Fibroblast of pulmonary artery (primary cell): ENCODE results near the gene DDX39B.

Experiments
- DNase-seq: peaks from one replicate; pipeline ENCODE4 v3.0.0-alpha.2; 2010; ENCODE audit warnings: low read depth
- H3K4me3 ChIP-seq: replicated peaks from 2 replicates; pipeline ENCODE4 v1.5.1; 2011; ENCODE audit warnings: low read depth, mild to moderate bottlenecking, control low read depth, low read length, moderate library complexity
- TF ChIP-seq, protein P1 (sequence below): IDR thresholded peaks from 2 replicates; pipeline ENCODE4 v1.5.1; 2011; ENCODE audit warnings: mild to moderate bottlenecking, control low read depth, low read length, inconsistent platforms; ENCODE audit errors: missing control alignments

The DDX39B gene

DNA sequence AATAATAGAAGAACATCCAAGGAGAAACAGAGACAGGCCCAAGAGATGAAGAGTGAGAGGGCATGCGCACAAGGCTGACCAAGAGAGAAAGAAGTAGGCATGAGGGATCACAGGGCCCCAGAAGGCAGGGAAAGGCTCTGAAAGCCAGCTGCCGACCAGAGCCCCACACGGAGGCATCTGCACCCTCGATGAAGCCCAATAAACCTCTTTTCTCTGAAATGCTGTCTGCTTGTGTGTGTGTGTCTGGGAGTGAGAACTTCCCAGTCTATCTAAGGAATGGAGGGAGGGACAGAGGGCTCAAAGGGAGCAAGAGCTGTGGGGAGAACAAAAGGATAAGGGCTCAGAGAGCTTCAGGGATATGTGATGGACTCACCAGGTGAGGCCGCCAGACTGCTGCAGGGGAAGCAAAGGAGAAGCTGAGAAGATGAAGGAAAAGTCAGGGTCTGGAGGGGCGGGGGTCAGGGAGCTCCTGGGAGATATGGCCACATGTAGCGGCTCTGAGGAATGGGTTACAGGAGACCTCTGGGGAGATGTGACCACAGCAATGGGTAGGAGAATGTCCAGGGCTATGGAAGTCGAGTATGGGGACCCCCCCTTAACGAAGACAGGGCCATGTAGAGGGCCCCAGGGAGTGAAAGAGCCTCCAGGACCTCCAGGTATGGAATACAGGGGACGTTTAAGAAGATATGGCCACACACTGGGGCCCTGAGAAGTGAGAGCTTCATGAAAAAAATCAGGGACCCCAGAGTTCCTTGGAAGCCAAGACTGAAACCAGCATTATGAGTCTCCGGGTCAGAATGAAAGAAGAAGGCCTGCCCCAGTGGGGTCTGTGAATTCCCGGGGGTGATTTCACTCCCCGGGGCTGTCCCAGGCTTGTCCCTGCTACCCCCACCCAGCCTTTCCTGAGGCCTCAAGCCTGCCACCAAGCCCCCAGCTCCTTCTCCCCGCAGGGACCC is 32.6 kb upstream of the DDX39B start:
- TF ChIP-seq, protein P1, sequence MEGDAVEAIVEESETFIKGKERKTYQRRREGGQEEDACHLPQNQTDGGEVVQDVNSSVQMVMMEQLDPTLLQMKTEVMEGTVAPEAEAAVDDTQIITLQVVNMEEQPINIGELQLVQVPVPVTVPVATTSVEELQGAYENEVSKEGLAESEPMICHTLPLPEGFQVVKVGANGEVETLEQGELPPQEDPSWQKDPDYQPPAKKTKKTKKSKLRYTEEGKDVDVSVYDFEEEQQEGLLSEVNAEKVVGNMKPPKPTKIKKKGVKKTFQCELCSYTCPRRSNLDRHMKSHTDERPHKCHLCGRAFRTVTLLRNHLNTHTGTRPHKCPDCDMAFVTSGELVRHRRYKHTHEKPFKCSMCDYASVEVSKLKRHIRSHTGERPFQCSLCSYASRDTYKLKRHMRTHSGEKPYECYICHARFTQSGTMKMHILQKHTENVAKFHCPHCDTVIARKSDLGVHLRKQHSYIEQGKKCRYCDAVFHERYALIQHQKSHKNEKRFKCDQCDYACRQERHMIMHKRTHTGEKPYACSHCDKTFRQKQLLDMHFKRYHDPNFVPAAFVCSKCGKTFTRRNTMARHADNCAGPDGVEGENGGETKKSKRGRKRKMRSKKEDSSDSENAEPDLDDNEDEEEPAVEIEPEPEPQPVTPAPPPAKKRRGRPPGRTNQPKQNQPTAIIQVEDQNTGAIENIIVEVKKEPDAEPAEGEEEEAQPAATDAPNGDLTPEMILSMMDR, result no peak
- no peak overlapping the region for H3K4me3 ChIP-seq
- DNase-seq, result no peak

GRCh38 chr6:31573239-31574105 is 31.7 kb upstream of the DDX39B start:
- TF ChIP-seq, protein P1, result no peak
- DNase-seq, result no peak

GRCh38 chr6:31572041-31572911 is 30.5 kb upstream of the DDX39B start, which contains the start of gene LTA:
Gene LTA, plus strand, starts transcription at chr6:31572289. Its CDS starts 454 bp downstream, at chr6:31572743.
- no peak within 1 kb of the TSS for H3K4me3 ChIP-seq
- DNase-seq, result no peak
- TF ChIP-seq, protein P1, result no peak

More at GRCh38 chr6:31573239-31574105, 31.7 kb upstream of the DDX39B start:
- no peak overlapping the region for H3K4me3 ChIP-seq

DNA sequence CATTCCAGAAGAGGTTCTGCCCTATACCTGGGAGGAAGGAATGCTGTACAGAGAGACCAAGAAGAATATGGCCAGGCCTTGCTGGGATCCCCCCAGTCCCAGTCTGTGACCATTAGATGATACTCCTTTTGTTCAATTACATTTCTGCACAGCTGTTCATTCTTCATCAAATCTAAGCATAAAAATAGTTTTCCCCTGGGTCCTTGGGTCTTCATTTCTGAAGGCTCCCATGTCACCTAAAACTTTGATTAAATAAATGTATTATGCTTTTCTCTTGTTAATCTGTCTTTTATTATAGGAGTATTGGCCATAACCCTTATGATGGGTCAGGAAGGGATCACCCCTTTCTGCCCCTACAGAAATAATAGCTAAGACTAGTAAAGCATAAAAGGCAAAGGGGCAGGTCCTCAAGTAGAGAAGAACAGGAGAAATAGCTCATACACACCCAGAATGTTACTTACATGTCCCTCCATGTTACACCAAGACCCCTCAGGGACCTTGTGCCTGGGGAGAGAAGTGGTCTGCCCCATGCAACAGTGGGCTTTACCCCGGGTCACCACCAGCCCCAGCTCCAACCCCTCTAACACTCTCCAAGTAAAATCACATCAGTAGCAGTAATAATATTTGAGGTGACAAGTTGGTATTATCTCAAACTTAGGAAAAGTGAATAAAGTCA is 28.2 kb upstream of the DDX39B start:
- H3K4me3 ChIP-seq, result no peak overlapping the region
- no peak for DNase-seq
- TF ChIP-seq, protein P1, result no peak

GRCh38 chr6:31568537-31568961 is 26.7 kb upstream of the DDX39B start:
- no peak overlapping the region for H3K4me3 ChIP-seq
- no peak for DNase-seq
- TF ChIP-seq, protein P1, result no peak
